Inflammatory macrophage treated with lipopolysaccharide for 1 hour (primary cell): ENCODE measurements around the gene TMIGD1.

Experiments
- DNase-seq, 2 donors: peaks; one replicate each; pipeline ENCODE4 v3.0.0-alpha.2; 2020 to 2022

TMIGD1 gene

DNA sequence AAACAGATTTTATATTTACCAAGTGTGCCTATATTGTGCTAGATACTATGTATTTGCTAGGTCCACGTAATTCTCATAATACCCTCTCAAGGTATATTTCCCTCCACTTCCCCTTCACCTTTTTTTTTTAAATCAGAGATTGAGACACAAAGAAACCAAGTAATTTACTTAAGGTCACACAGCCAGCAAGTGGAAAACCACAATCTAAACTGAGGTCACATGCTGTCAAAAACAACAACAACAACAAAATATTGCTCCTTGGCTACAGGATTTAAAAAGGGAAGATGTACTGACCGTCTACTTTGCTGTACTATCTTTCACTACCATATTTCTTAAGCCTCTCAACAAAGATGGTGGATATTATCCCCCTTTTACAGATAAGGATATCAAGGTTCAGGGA, 57.9 kb downstream of the TMIGD1 start:
- DNase-seq, result no peak

DNA sequence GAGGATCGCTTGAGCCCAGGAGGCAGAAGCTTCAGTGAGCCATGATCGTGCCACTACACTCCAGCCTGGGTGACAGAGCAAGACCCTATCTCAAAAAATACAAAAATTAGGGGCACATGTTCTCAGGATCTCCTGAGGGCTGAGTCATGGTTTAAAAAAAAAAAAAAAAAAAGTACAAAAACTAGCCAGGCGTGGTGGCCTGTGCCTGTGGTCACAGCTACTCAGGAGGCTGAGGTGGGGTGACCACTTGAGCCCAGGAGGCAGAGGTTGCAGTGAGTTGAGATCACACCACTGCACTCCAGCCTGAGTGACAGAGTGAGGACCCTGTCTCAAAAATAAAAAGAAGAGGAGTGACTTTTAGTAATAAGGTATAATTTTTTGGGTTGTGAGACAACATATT, 59.0 kb downstream of the TMIGD1 start:
- DNase-seq, result no peak

DNA sequence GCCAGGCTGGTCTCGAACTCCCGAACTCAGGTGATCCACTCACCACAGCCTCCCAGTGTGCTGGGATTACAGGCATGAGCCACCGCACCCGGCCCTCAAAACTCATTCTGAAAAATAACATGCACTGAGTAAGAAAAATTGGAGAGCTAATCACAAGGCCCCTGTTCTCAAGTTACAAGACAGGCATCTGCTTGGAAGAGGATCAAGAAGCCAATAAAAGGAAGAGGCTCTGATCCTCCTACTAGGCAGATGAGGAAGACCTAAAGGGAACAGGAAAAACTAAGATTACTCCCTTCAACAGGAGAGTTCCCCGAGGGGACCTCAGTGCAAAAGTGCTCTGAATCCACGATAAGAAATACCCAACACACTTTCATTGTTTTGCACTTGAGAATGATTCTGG, 60.5 kb downstream of the TMIGD1 start:
- no peak for DNase-seq

DNA sequence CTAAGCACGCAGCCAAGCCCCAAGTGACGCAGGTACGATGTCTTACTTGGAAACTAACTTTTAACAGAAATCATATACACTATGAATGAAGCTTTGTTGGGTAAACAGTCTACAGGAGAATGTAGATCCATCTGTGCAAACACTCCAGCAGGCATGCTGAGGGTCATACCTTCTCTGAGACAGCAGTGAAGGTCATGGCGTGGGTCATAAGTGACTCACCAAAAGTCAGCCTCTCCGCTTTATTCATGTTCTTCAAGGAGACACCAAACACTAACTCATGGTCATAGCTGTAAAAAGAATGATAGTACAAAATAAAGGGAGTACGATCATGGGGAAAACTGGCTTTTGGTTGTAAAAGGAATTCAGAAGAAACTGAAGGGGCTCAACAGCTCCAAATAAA, 62.8 kb downstream of the TMIGD1 start:
- DNase-seq, result no peak

DNA sequence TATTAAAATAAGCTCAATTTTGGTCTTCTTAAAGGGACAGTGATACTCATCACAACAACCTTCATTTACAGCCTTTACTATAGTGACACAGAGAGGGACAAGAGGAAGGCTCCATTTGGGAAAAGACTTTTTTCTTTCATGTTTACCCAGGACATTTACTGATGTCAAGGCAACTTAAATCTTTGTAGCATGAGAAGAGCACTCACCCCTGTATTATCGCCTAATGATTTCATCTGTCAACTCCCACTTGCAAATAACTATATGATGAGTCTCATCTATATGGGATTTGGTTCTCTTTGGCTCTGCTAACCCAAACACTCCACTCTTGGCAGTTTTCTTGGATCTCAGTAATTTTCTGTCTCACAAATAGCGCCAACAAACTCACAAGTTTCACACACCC, 66.2 kb downstream of the TMIGD1 start:
- DNase-seq, result no peak
